Forelimb muscle (tissue), 1 donor: Measurements from ENCODE around the gene MYF5. TPM values are rescaled to one million over a fixed set of nuclear protein-coding genes. Genes with fewer than 3 reads are reported as not detected.

Experiments used
- DNase-seq: peaks from one replicate; pipeline ENCODE4 v3.0.0-alpha.2; 2013; ENCODE audit warnings: low read depth
- polyA plus RNA-seq: library from polyadenylated mRNA; unstranded; fragments of 120-200 nt; gene quantifications from one replicate; pipeline ENCODE4 v1.2.1, GENCODE V29; 2013; ENCODE audit not compliant: insufficient read length

The MYF5 gene
- polyA plus RNA-seq, 1 donor, result 25.0 TPM

DNA sequence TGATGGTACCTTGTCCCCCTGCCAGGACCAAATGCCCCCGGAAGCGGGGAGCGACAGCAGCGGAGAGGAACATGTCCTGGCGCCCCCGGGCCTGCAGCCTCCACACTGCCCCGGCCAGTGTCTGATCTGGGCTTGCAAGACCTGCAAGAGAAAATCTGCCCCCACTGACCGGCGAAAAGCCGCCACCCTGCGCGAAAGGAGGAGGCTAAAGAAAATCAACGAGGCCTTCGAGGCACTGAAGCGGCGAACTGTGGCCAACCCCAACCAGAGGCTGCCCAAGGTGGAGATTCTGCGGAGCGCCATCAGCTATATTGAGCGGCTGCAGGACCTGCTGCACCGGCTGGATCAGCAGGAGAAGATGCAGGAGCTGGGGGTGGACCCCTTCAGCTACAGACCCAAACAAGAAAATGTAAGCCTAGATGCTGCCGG is 8.9 kb upstream of the MYF5 start:
- DNase-seq, result no peak

DNA sequence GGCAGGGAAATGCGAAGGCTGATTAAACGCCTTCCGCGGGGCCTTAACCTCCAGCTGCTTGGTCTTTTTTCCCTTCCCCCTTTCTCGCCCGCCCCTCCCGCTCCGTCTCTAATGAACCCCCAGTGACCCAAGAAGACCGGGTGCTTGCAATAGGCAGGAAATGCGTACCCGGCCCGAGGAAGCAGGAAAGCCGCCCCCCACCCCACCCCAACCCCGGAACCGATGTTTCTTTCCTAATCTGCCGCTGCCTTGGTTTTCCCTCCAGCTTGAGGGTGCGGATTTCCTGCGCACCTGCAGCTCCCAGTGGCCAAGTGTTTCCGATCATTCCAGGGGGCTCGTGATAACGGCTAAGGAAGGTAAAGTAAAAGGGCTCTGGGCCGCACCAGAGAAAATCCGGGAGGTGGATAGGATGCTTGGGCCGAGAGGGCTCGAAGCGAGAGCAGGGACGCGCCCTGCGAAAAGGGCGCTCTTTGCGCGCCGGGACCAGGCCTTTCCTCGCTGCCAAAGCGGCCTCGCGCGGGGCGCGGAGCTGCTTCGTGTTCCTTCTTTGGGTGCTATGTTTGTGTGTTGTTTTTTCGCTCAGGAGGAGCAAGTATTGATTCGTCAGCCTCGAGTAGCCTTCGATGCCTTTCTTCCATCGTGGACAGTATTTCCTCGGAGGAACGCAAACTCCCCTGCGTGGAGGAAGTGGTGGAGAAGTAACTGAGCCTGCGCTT is 8.3 kb upstream of the MYF5 start:
- no peak for DNase-seq

DNA sequence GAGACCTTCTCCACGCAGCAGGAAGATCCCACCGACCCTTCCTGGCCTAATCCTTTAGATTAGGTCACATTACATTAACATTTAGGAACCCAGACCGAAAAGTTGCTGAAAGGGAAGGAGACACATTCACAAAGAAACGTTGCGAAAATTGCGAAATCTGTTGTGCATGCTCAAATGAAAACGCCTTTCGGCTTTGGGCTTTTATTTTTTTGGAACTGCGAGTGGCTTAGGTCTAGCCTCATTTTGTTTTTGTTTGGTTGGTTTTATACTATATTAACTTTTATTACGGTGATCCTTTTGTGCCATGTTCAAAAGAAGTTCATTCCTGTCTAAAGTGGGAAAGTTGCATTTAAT is 7.8 kb upstream of the MYF5 start:
- no peak for DNase-seq

DNA sequence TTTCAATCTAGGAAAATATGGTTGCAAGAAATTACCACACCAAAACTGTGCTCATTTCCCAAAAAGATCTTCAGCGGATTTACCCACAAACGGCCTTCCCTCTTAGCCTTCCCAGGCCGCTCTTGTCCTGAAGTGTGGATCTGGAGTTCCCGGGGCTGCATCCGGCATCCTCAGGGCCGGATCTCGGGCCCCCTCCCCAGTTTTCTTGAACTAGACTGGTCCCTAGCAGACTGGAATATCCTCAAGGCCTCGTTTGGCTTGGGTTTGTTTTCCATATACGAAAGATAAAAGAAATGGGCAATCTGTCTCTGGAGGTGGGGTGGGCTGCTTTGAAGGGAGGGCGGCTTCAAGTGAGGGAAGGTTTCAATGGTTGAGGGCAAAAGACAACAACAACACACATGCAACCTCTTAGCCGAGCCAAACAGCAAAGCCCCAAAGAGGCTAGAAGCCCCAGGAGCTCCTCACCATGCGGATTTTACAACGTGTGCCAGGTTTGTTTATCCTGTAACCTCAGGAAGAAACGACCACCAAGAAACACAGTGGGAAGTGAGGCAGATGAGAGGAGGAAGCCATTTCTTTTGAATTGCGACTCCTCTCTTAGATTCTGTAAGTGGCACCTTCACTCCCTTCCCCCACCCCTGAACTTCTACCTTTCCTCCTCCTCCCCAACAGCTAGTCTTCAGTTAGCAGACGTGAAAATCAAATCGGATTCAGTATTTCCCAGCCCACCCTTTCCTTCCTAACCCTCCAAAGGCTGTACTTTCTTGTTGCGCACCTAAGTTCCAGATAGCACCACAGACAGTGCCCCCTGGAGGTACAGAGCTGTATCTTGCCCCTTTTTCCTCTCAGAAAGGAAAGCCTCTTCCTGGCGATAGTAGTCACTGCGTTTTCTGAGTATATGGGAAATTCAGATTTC is 6.6 kb upstream of the MYF5 start:
- no peak for DNase-seq

DNA sequence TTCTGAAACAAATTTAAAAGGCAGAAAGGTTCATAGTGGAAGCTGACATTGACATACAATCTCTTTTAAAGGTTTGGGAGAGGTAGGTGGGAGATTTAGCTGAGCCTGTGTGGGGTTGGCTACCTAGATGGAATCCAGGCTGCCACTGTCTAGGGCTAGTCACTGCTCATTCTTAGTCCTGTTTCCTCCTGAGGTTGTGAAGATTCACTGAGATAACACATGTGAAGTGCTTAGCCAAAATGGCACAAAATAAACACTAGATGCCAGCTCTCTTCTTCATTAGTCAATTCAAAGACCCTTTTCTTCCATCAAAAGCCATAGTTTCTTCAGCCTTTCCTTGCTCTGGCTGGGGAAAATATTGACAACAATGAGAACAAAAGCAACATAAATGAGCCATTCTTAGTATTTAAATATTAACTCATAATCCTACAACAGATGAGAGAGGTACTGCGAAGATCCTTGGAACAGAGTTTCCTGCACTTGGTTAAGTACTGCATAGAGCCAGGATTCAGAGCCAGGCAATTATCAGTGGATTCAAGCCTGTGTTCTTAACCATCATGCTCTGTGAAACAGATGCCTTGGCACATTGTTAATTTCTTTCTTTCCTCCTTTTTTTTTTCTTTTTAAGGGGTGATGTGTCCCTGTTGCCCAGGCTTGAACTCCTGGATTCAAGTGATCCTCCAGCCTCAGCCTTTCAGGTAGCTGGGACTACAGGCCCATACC is 5.8 kb upstream of the MYF5 start:
- DNase-seq, result no peak

DNA sequence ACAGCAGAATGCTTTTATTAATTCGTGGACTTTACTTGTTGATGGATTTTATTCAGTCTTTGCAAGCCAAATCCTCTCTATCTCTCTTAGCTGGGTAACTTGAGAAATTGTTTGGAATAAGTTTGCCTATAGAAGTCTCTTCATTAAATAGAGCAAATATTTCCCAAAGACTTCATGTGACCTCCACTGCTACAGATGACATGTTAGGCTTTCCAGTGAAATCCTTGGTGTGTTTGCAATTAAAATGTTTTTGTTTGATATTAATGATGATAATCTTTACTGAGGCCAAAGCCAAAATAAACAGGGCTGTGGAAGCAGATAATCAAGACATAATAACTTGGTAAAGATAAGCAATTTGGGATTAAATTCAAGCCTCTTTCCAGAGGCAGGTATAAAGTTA is 4.8 kb upstream of the MYF5 start:
- no peak for DNase-seq

DNA sequence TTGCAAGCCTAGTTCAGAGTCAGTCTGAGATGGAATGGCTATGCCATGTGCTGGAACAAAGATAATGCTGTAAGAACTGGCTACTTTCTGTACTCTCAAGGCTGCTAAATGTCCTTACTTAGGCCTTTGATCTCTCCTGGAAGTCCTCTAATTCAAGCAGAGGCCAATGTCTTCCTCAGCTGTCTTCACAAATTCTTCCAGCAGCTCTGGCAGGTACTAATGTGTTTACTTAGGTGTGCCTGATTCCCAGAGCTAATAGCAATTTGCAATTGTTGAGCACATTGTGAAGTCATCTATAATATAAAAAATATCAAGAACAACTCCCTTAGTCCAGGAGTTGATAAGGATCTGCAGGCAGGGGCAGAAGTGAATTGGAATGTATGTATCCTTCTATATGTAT is 3.8 kb upstream of the MYF5 start:
- DNase-seq, result no peak

DNA sequence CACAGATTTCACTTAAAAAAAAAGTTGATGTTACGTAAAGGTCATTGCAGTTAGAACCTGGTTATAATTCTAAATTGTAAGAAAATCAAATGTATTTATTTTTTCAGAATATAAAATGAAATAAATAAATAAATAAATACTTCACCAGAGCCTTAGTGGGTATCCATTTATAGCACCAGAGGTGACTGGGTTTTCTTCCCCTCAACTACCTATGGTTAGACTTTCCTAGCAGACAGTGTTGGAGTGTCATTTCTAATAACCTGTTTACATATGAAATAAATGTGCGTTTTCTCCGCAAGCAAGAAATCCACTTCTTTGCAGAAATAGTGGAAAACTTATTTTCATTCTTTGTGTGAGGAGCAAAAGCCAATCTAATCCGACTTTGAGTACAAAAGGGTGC is 3.3 kb upstream of the MYF5 start:
- no peak for DNase-seq

DNA sequence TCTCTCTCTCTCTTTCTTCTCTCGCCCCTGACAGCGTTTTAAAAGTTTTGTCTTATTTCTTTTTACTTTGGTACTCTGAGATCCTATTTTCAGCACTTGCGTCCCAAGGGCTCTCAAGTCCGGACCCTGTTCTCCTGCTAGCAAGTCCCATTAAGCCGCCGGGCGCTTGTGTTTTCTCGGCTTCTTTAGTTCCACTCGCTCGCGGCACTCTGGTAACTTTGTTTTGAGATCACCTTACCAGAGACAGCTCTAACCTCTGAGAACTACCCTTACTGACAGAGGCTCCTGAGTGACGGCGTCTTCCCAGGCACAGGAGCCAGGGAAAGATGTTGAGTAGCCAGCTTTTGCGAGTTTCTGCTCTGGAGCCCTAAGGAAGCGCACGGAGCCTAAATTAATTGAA is 2.7 kb upstream of the MYF5 start:
- DNase-seq, result no peak

DNA sequence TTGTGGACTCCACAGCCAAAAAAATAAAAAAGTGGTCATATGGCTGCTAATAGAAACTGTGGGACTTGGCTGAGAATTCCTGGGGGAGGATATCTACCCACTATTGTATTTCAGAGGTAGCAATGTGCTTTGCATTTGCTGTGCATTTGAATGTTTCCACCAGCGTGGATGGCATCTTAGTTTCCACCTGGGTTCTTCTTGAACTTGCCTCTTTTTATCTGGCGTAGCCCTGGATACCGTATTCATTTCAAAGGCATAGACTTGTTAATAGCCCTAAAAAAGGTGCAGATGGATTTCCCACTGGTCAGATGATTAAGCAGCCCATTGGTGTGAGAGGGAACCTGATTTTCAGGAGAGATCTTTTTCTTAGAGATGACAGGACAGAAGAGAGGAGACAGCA is 1.9 kb upstream of the MYF5 start:
- no peak for DNase-seq

DNA sequence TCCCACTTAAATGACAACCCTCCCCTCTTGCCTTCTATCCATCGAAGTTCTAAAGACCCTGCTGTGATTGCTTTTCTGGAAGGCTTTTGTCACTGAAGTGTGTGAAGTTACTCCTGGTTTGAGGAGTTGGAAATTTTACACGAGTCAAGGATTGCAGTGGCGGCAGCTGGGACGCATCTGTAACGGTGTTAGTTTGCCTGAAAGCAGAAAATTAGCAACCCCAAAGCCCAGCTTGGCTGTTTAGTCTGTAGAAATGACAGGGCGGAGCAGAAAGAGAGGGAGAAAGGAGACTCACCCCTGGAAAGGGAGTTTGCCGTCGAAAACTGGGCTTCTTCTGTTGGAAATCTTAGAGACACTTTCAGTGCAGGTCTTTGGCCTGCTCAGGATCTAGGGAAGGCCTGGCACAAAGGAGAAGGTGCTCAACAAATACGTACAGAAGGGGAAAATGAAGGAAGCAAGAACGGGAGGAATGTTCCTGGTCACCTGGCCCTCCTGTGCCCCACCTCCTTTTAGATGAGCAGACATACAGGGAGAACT is 931 bp upstream of the MYF5 start:
- no peak for DNase-seq

DNA sequence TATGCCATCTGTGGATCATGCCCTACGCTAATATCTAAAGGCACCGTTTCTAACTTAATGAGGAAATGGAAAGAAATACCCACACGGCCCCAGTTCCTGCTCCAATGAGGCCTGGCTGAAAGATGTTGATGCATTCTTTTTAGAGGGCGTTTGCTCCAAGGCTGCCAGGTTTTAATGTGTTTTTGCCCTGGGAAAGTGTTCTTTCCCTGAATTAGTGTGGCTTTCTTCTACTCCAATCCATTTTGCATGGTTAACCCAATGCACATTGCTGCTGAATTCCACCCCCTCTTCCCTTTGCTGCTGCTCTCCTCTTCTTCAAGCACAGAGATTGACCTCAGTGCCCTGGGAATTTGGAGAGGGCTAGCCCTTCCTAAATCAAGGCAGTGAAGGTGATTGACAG is 1.1 kb downstream of the MYF5 start:
- no peak for DNase-seq

DNA sequence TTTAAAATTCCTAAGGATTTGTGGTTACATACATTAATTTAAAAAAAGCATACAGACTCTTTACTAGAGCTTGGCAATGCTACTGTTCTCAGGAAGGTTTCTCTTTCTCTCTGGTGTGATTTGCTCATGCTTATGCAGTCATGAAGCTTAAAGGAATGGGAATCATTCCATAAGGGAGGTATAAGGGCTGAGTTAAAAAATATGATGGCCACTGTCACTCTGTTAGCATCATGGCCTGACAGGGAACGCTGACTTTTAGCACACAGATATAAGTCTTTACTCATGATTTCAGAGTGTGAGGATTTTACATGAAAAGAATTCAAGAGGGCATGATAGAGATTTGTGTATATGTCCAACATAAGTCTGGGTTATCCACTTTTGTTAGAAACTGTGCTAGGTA is 3.8 kb downstream of the MYF5 start:
- no peak for DNase-seq

DNA sequence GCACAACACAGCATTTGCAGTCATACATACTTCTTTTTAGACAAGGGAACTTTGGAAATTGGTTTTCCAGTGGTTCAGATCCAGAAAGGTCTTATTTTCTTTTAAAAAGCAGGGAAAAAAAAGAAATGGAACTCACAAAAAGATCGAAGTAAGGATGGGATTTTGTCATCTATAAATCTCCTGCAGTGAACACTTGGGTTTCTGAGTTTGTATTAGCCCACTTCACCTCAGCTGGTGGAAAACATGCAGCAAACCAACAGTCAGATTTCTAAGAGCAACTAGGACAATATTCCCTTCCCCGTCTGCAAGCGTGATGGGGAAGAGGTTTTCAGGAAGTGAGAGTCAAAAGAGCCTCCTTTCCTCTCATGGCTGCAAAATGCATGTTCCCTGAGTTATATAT is 4.6 kb downstream of the MYF5 start:
- DNase-seq, result no peak

DNA sequence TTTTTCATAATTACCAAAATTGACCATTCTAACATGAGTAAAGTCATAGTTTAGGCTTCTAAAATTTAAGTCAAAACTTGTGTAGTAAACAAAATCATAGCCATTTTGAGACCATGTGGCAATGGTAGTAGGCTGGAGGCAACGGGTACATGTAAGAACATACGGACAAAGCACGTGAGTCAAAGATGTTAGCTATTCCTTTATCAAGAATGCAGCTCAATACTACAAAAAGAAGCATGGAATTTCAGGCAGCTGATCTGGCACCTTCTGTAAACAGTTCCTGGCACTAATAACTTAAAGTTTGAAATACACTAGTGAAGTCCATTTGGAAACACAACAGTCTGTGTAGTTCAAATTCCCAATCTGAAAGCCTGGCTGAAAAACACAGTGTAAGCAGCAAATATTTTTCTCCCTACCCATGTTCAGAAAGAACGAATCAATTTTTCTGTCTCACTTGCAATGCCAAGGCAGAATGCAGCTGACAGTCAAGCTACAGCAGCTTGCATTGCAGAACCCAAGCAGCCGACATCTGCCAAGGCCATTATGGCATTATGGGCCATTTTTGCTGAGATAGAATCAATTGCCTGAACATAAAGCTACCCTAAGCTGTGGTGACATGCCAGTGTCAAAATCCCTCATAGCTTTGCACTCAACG is 29.3 kb downstream of the MYF5 start:
- DNase-seq, result no peak

DNA sequence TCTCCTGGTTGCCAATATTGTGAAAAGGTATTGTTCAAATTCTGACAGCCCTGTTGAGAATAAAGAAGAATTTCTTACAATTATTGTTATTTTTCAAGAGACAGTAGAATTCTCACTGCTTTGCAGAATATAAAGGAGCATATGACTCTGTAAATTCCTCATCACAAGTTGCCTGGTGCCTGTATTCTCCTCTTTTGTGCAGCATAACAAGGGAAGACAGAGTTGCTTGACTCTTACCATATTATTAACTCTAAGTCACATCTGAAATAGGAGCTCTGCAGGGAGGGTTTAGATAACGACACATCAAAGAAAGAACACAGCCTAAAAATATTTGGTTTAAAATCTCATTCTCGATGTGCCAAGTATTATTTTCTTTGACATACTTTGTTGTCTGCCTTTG is 31.1 kb downstream of the MYF5 start:
- DNase-seq, result no peak

DNA sequence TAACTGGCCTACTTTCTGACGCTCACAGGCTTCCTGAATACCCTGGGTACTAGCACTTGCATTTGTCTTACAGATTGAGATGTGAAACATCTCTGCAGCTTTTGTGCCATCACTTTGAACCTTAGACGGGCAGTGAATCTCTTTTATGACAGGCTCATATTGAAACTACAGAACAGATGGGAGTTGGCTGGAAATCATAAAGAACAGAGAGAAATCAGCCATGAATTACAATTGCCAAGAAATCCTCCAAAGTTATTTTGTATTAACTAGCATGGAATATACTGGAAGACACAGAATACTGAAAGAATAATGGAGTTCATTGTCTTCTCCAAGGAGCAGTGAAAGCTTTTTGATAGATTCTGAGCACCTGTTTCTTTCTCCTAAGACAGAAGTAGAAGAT is 32.7 kb downstream of the MYF5 start:
- DNase-seq, result no peak

DNA sequence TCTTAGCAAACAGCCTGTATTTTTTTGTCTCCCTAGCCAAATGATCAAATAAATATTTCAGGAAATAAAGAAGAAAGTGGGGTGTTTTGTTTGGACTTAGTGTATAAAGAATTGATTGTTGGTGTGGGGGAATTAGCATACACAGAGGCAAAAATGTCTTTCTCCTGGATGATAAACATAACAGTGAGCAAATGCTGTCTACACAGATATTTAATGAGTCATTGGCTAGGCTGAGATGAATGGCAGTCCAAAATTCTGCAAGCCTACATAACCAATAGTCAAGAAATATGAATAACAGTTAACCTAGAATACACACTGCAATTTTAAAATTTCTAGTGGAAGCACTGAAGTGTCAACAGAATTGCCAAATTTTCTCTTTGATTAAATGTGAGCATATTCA is 35.8 kb downstream of the MYF5 start:
- DNase-seq, result no peak

DNA sequence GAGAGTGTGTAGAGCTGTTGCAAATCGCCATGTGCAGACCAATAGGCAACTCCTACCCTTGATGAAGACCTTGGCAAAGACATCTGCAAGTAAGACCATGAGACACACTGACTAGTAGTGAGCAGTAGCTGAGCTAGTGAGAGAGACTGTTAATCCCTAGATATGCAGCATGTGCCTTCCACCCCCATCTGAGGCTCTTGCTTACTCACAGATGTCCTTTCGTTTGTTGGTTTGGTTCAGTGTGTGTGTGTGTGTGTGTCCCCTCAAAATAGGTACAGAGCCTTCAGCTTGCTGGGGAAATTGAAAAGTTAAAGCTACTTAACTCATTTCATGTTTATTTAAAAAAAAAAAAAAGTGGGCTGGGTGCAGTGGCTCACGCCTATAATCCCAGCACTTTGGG is 37.6 kb downstream of the MYF5 start:
- DNase-seq, result no peak

DNA sequence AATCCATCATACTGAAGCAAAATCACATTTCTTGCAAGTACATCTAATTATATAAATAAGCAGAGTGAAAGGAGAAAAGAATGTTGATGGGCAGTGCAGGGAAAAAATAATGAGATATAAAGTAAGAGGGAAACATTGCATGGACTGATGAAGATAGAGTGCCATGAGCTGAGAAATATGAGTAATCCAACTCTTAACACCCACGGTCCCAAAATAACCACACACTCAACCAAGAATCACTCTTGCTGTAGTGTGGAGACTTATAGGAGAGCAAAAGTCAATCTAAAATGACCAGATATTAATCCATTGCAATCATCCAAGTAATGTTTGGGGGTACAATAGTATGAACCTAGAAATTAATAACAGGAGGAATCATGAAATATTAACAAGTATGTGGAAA is 40.2 kb downstream of the MYF5 start:
- no peak for DNase-seq

DNA sequence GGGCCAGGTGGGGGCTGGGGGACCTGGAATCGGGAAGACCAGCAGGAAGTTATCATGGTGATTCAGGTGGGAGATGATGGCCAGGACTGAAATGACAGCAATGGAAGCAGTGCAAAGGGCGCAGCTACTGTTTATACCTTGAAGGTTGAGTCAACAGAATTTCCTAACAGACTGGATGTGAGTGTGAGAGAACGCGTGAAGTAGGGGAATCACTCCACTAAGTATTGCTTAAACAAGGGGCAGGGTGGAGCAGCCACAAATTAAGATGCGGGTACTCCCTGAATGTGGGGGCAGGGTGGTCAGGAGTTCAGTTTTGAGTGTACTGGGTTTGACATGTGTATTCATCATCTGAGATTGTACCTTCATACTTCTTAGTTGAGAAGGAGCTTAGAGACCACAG is 45.1 kb downstream of the MYF5 start:
- no peak for DNase-seq

DNA sequence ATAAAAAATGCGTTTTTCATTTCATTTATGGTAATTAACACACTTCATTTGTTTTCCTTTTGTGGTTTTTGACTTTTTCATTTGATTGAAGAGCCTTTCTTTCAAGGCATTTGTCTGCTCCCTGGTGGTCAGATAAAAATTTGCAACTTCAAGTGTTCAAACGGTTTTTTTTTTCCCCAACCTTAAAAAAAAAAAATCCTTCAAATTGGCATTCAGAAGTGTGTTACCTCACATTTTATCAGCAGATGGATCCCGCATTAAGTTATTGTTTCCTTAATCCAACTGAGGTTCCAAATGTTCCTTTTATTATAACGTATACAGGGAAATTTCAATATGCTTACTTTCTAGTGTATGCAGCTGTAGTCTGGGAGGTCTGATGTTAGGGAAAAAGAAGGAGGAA is 47.2 kb downstream of the MYF5 start:
- no peak for DNase-seq
